GM20000 (cell line): Measurements from ENCODE around the gene LEKR1.
"Not testable (repeated sequence)": the region's sequence is repeated elsewhere in the genome, so short reads cannot be mapped to it uniquely, and the experiment has no call there.

Experiments used
- DNase-seq: peaks from one replicate; pipeline ENCODE4 v3.0.0; 2012; ENCODE audit warnings: low spot score
- TF ChIP-seq, protein P1 (sequence below): IDR thresholded peaks from 2 replicates; pipeline ENCODE4 v1.5.1; 2012; ENCODE audit warnings: mild to moderate bottlenecking, control low read depth; ENCODE audit errors: extremely low read depth, missing control alignments

The LEKR1 gene

DNA sequence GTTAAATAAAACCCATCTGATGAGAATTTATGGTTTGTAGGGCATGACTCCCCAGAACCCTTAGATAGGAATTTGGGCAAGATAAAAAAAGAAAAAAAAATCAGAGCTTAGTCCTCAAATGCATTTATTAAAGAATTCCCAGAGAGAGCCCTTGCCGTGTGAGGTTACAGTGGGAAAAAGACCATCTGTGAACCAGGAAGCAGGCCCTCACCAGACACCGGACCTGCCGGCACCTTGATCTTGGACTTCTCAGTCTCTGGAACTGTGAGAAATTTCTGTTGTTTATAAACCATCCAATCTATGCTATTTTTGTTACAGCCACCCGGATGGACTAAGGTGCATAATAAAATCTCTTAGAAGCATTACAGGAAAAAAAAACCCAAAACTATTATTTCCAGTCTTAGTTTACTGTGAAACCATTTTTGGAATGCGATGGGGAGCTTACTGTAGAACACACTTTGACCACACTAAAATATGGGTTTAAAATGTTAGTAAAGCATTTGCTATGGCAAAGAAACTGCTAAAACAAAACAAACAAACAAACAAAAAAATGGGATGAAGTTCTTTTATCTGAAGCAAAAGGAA is 72.2 kb downstream of the LEKR1 start:
- TF ChIP-seq, protein P1, sequence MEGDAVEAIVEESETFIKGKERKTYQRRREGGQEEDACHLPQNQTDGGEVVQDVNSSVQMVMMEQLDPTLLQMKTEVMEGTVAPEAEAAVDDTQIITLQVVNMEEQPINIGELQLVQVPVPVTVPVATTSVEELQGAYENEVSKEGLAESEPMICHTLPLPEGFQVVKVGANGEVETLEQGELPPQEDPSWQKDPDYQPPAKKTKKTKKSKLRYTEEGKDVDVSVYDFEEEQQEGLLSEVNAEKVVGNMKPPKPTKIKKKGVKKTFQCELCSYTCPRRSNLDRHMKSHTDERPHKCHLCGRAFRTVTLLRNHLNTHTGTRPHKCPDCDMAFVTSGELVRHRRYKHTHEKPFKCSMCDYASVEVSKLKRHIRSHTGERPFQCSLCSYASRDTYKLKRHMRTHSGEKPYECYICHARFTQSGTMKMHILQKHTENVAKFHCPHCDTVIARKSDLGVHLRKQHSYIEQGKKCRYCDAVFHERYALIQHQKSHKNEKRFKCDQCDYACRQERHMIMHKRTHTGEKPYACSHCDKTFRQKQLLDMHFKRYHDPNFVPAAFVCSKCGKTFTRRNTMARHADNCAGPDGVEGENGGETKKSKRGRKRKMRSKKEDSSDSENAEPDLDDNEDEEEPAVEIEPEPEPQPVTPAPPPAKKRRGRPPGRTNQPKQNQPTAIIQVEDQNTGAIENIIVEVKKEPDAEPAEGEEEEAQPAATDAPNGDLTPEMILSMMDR, result no peak
- DNase-seq, result no peak

DNA sequence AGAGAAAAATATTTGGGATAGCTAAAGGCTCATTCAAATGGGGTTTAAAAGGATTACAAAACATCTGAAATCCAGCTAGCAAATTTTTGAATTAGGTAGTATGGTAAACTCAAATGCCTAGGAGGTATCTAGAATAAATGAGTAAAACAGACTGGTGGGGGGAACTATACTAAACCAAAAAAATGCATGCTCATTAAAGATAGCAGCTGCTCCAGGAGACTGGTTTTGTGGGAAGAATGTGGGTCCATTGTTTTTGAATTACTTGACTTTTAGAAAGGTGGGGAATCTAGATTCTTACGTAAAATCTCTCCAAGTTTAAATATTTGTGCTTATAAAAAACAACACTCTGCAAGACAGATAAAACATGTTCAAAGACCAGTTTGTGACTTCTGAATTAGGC is 73.8 kb downstream of the LEKR1 start:
- TF ChIP-seq, protein P1, result no peak
- DNase-seq, result no peak

DNA sequence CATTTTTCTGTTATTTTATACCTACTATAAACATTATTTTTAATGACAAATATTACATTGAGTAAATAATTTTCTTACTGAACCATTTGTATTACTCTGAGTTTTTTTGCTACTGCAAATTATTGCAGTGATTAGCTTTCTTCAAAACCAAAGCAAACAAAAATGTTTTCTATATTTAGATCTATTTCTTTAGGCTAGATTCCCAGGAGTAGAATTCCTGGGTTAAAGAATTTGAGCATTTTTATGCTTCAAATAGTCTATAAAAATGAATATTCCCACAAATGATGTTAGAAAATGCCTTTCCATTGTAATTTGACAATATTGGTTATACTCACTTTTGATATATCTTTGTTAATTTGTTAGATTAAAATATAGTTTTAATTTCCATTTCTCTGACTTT is 76.8 kb downstream of the LEKR1 start:
- TF ChIP-seq, protein P1, result no peak
- DNase-seq, result no peak

DNA sequence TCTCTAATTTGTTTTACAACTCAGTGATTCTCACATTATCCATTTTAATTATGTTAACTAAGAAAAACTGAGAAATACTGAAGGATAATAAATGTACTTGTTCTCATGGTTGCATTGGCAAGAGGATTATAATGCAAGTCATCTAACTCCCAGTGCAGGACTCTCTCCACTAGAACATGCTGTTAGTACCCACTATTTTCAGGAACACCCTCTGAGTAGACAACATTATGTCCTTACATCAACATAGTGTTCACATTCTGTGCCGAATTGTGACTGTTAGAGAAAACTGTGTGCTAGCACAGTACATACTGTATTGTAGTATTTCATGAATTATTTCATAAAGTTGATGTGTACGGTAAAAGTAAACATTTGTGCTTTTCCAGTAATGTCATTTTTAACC is 80.1 kb downstream of the LEKR1 start:
- TF ChIP-seq, protein P1, result no peak
- DNase-seq, result no peak

DNA sequence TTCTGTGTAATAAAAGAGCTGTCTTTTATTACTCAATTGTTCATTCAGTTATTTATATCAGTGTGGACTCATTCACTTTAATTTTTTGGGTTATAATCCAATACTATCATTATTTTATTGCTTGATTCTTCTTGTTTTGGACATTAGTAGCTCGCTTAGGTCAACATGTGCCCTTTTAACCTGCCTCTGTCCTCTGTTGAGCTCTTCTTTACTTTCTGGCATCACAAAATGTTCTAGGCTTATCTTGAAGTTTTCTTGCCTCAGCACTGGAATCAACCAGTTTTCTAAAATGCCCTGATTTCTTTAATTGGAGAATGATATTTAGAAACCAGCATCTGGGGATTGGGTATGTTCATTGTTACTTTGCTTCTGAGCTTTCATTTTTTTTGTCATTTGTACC is 82.2 kb downstream of the LEKR1 start:
- TF ChIP-seq, protein P1, result no peak
- DNase-seq, result no peak

DNA sequence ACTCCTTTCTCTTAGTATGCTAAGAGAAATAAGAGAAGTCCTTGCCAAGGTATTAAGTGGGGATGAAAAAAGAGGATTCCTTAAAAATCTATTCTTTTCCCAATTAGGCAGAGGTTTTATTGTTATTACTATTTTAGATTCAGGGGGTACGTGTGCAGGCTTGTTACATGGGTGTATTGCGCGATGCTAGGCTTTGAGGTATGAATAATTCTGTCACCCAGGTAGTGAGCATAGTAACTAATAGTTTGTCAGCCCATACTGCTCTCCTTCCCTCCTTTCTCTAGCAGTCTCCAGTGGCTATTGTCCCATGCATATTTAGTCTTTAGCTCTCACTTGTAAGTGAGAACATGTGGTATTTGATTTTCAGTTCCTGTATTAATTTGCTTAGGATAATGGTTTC is 83.9 kb downstream of the LEKR1 start:
- TF ChIP-seq, protein P1, result no peak
- no peak for DNase-seq

DNA sequence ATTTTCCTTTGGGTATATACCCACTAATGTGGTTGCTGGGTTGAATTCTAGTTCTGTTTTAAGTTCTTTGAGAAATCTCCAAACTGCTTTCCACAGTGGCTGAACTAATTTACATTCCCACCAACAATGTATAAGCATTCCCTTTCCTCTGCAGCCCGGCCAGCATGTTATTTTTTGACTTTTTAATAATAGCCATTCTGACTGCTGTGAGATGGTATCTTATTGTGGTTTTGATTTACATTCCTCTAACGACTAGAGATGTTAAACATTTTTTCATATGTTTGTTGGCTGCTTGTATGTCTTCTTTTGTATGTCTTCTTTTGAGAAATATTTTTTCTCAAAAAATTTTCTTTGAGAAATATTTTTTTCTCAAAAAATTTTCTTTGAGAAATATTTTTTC is 84.7 kb downstream of the LEKR1 start:
- DNase-seq, result not testable (repeated sequence)

DNA sequence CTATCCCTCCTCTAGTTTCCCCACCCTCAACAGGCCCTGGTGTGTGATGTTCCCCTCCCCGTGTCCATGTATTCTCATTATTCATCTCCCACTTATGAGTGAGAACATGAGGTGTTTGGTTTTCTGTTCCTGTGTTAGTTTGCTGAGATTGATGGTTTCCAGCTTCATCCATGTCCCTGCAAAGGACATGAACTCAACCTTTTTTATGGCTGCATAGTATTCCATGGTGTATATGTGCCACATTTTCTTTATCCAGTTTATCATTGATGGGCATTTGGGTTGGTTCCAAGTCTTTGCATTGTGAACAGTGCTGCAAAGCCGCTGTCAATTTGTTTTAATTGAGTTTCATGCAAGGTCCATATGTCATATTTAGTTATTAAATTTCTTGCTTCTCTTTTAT is 88.1 kb downstream of the LEKR1 start:
- not testable (repeated sequence) for DNase-seq
